Cardiac fibroblast (primary cell): ENCODE measurements around the gene KIF1A.
"Not testable (repeated sequence)": the region's sequence is repeated elsewhere in the genome, so short reads cannot be mapped to it uniquely, and the experiment has no call there.

Source experiments
- DNase-seq, 2 donors: peaks; one replicate each; pipeline versions ENCODE4 v3.0.0 to v3.0.0-alpha.2; 2010; ENCODE audit warnings: low read depth in 2 of 2
- H3K4me3 ChIP-seq, 2 donors: replicated peaks in 1 of 2; 1 replicate in 1 of 2; 2 replicates in 1 of 2; pipeline ENCODE4 v1.5.1; 2011; ENCODE audit warnings: low read depth in 2 of 2, low read length in 2 of 2, mild to moderate bottlenecking in 2 of 2, moderate library complexity in 1 of 2
- TF ChIP-seq, protein P1 (sequence below): IDR thresholded peaks from one replicate; pipeline ENCODE4 v1.5.1; 2011; ENCODE audit warnings: low read depth, mild to moderate bottlenecking, low read length, inconsistent platforms

KIF1A gene

DNA sequence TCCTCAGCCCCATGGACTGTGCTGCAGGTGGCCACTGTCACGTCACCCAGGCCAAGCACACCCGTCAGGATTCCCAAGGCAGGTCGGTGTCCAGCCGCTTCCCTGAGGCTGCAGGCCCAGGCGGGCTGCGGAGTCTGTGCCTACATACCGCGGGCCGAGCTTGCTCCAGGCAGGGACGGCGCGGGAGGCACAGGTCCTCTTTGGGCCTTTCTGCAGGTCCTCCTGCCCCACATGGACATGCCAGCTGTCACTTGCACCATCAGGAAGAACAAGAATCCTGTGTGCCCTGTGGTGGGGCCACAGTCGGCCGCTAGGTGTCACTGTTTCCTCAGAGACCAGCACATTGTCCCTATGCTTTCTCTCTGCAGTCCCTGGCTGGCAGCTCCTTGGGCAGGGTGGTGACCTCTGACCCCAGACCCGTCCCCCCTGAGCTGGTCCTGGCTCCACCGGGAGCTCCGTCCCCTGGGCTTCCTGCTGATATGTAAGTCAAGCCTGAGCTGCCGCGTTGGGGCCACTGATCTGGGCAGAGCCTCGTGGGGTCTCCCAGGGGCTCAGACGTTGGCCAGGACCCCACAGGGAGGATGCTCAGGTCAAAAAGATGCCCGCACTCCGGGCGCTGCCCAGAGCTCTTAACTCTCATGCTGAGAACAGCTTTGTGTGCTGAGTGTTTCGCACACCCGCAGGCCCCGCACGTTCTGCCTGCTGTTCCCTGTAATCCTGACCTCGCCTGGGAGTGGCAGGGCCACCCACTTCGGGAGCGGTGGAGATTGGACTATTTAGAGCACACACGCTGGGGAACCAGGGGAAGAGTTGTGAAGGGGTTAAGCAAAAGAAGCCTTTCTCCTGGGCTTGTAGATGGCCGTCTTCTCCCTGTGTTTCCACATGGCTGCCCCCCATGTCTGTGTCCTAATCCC, 31.3 kb upstream of the KIF1A start:
- DNase-seq, result peak; percentile 84 to 85
- no peak overlapping the region for H3K4me3 ChIP-seq
- TF ChIP-seq, protein P1, sequence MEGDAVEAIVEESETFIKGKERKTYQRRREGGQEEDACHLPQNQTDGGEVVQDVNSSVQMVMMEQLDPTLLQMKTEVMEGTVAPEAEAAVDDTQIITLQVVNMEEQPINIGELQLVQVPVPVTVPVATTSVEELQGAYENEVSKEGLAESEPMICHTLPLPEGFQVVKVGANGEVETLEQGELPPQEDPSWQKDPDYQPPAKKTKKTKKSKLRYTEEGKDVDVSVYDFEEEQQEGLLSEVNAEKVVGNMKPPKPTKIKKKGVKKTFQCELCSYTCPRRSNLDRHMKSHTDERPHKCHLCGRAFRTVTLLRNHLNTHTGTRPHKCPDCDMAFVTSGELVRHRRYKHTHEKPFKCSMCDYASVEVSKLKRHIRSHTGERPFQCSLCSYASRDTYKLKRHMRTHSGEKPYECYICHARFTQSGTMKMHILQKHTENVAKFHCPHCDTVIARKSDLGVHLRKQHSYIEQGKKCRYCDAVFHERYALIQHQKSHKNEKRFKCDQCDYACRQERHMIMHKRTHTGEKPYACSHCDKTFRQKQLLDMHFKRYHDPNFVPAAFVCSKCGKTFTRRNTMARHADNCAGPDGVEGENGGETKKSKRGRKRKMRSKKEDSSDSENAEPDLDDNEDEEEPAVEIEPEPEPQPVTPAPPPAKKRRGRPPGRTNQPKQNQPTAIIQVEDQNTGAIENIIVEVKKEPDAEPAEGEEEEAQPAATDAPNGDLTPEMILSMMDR, result peak; percentile 94

GRCh38 chr2:240850756-240851077, 30.7 kb upstream of the KIF1A start:
- H3K4me3 ChIP-seq, result no peak overlapping the region
- TF ChIP-seq, protein P1, result no peak
- DNase-seq, result no peak

GRCh38 chr2:240850026-240850425, 30.0 kb upstream of the KIF1A start:
- DNase-seq, result no peak
- TF ChIP-seq, protein P1, result no peak
- H3K4me3 ChIP-seq, result no peak overlapping the region

DNA sequence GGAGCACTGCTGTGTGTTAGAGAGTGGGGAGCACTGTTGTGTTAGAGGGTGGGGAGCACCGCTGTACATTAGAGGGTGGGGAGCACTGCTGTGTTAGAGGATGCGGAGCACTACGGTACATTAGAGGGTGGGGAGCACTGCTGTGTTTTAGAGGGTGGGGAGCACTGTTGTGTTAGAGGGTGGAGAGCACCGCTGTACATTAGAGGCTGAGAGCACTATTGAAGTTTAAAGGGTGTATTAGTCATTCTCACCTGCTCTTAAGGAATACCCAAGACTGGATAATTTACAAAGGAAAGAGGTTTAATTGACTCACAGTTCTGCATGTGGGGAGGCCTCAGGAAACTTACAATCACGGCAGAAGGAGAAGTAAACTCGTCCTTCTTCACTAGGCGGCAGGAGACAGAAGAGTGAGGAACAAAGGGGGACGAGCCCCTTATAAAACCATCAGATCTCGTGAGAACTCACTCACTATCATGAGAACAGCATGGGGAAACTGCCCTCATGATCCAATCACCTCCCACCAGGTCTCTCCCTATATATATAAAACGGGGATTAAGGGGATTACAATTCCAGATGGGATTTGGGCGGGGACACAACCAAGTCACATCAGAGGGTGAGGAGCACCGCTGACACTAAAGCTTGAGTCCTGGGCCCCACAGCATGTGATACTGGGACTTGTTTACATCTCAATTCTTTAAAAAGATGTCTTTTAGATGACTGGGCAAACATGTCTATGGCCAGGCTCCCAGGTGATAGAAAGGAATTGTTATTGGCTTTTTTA, 29.1 kb upstream of the KIF1A start:
- no peak for DNase-seq
- H3K4me3 ChIP-seq, result no peak overlapping the region
- TF ChIP-seq, protein P1, result no peak

GRCh38 chr2:240847817-240848216, 27.8 kb upstream of the KIF1A start:
- TF ChIP-seq, protein P1, result no peak
- no peak overlapping the region for H3K4me3 ChIP-seq
- DNase-seq, result no peak

DNA sequence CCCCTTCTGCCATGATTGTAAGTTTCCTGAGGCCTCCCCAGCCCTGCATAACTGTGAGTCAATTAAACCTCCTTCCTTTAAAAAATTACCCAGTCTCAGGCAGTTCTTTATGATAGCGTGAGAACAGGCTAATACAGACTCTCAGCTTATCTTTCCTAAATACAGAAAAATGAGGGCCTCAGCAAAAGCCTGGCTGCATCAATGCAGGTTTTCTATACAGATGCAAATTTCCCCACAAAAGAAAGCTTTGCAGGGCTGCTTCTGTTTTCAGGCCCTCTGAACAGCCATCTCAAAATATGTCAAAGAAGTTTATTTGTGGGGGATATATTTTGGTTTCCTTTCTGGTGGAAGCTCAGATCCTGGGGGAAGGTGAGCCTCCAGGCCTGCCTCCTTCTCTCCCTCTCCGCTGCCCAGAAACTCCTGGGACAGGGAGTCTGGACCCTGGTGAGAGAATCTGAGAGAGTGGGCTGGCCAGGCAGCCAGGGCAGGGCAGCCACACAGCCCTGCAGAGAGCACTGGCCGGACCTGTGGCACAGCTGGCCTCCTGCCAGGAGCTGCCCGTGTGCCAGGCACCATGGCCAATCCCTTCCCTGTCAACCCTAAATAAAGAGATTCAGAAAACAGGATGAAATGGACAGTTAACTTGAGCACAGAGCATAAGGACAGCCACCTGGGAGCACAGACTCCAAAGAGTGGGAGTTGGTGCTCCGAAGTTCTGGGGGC, 27.0 kb upstream of the KIF1A start:
- DNase-seq, result no peak
- TF ChIP-seq, protein P1, result no peak

GRCh38 chr2:240846309-240846708, 26.3 kb upstream of the KIF1A start:
- DNase-seq, H3K4me3 ChIP-seq: not testable (repeated sequence)

More for the DNA sequence above, 27.0 kb upstream of the KIF1A start:
- no peak overlapping the region for H3K4me3 ChIP-seq
